GM21576 (cell line): ENCODE data around the gene SLC14A1.
"Not testable (repeated sequence)": the region's sequence is repeated elsewhere in the genome, so short reads cannot be mapped to it uniquely, and the experiment has no call there.

Source experiments
- ATAC-seq: cut with Tn5 transposase; IDR thresholded peaks from one replicate; pipeline ENCODE4 v1.9.1; 2021; ENCODE audit warnings: mild to moderate bottlenecking, moderate library complexity; ENCODE audit not compliant: unreplicated experiment

The SLC14A1 gene

DNA sequence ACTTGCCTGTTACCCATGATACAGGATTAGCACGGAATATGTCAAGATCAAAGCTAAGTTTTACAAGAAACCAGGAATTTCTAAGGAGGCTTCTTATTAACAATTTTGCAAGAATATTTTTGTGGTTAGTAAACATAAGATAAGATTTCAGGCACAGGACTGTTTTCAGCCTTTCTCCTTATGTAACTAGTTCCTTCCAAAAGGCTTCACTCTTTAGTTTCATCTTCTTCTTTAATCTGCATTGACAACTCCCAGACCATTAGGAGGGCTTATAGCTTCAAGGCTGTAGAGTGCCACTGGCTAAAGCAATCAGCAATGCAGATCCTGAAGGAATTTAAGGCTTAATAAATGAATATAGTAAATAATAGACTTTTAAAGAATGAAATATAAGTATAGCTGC lies 29.3 kb downstream of the SLC14A1 start:
- ATAC-seq: no peak

DNA sequence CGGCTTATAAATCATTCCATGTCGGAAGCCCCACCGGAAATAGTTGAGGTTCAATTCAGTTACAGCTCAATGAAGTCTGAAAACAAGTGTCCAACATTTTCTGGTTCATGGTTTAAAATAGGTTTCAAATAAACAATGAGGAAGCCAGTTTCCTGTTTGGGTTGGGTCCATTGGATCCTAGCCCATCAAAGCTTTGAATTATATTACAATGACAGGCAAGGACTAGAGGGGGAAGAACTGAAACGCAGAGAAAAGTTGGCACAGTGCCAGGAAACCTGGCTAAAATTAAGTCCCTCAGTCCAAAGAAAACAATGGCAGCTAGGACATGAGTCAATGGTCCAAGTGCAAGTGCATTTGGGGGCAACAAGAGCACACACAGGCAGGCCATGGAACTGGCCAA lies 32.0 kb downstream of the SLC14A1 start:
- ATAC-seq: no peak

DNA sequence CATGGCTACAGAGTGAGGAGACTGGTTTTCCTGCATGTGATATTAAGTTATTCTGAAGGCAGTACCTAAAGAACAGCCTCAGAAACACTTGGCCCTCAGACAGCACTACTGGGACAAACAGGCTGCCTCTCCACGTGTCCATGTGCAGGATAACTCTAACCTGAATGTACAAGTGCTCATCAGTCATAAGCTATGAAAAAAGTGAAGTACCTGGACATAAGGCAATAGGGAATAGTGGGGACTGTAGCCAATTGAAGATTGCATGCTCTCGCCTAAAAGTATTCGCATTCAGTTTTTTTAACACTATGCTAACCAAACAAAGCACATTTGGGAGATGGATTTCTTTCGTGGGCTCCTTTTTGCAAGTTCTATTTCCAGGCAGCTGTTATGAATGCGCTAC lies 33.0 kb downstream of the SLC14A1 start:
- ATAC-seq: no peak

DNA sequence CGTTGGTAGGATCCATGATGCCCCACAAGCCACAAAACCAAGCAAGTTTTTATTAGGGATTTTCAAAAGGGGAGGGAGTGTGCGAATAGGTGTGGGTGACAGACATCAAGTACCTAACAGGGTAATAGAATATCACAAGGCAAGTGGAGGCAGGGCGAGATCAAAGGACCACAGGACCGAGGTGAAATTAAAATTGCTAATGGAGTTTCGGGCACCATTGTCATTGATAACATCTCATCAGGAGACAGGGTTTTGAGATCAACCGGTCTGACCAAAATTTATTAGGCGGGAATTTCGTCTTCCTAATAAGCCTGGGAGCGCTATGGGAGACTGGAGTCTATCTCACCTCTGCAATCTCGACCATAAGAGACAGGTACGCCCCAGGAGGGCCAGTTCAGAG lies 33.7 kb downstream of the SLC14A1 start:
- not testable (repeated sequence) for ATAC-seq

DNA sequence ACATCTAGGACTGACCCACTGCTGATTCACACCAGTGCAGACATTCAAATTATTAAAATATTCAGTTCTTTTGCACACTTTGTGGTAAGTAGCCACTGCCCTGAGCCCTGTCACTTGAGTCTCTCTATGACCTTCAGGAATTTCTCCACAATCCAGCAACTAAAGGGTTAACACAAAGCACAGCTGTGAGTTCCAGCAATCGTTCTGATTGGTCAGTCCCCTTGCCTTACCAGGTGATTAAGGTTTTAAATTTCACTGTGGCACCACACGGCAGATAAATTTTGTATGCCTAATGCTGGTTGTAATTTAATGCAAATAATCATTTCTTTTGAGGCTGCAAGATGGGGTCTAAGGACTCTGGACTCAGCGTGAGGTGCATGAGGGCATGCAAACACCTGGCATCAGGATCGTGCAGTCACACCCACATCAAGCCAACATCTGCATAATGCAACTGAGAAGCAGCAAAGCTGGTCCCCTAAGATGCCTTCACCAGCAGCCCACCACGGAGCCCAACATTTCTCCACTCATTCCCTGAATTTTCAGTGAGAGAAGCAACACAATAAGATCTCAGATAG lies 36.6 kb downstream of the SLC14A1 start:
- ATAC-seq: no peak

DNA sequence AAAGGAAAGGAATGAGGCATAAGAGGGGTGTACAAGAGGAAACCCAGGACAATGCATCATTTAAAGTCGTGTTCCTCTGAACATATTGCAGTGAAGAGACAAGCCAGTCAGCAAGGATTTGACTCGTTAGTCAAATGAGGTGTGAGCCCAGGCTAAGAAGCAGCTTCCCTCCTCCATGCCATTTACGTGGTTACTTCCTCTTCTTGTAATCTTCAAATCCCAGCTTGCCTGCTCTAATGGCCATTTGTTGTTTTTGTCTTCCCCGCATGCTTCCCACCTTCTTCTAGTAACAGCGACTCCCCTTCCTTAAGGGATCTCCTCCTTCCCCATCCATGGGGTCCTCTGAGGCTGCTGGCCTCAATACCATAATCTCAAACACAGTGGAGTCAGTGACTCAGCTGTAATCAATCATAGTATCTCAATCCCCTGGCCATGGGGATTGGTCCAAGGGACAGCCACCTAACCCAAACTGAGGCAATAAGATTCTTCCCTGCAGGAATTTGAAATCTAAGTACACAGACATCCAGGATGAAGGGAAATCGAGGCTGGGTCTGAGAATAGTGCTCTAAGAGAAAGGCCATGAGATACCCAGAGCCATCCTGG lies 37.6 kb downstream of the SLC14A1 start:
- no peak for ATAC-seq

DNA sequence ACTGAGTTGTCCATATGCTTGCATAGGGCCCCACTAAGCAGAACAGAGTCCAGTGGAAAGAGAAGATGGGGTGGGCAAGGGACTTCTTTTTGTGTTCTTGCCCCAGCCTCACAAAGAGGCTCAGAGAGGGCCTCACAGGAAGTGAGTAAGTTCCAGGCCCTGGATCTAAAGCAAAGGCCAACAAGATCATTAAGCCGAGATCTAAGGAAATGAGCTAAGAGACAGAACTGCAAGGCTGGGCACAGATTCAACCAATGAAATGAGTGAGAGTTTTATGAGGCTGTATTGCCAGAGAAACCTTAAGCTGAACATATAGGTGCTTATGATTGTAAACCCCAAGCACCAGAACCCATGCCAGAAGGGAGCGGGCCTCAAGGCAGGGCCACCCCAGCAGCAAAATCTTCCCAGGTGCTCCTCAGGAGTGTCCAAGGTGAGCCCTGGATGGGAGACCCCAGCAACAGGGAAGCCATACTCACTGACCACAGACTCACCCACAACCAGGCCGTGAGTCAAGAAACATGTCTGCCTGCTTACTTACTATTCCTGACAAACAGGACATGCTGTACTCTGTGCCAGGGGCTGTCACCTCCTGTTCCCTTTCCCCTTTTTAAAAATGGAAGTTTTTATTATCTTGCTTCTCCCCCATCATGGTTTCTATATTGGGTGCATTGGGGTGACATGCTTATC lies 40.2 kb downstream of the SLC14A1 start:
- no peak for ATAC-seq

DNA sequence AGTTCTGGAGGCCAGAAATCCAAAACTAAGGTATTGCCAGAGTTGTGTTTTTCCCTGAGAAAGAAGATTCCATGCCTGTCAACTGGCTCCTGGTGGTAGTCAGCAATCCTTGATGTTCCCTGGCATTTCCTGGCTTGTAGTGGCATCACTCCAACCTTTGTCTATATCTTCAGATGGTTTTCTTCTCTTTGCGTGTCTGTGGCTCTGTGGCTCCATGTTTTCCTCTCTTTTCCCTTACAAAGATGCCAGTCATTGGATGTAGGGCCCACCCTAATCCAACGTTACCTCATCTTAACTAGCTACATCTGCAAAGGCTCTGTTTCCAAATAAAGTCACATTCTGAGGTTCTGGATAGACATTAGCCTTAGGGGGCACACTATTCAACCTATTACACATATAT lies 41.8 kb downstream of the SLC14A1 start:
- no peak for ATAC-seq

DNA sequence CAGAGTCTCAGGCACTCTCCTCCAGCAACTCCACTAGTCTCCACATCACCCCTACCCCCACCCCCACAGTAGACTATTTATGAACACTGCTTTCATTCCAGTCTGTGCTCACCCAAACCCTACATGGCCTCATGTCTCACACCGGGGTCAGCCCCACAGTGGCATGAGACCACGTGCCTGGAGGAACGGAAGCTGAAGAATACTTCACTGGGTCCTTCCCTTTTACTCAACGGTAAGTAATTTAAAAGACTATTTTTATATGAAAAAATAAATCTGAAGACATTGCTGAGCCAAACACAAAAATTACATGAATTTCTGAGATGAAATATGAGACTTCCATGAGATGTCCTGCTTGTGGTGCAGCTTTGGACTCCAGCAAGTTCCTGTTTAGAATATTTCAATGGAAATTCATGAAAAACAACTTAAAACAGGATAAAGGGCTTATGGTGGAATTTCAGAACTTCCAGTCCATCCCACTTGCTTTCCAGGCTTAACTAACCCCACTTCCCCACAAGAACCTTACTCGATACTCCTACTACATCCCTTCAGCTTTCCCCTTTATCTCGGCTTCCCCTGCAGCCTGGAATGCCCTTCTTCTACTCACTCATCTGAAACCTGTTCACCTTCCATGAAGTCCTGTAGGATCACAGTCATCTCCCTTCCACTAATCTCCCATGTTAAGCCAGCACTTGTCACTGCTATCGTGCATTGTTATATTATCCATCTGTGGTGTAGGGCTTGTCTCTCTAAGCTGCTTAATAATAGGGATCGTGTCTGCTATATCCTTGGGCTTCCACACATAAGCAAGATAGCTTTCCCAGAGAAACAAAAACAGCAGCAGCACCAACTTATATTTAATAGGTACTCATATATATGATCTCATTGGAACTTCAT lies 47.9 kb downstream of the SLC14A1 start:
- no peak for ATAC-seq

DNA sequence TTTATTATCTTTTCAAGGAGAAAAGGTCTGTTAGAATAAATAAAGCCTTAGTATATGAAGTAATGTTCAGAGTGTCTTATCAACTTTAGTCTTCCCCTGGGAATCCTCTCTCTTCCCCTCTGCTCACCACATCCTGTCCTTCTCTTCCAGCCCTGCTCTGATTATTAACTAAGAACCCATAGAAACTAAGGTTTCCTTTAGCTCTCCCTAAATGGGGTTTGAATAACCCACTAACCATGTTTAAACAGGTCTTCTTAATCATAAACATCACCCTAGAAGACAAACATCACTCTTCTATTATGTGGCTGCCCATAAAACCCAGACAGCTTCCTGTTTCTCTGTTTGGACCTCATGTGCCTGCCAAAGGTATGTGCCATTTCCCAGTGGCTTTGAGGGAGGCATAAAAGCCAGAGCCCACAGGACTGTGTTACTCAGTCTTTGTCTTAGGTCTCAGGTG lies 50.1 kb downstream of the SLC14A1 start:
- no peak for ATAC-seq

DNA sequence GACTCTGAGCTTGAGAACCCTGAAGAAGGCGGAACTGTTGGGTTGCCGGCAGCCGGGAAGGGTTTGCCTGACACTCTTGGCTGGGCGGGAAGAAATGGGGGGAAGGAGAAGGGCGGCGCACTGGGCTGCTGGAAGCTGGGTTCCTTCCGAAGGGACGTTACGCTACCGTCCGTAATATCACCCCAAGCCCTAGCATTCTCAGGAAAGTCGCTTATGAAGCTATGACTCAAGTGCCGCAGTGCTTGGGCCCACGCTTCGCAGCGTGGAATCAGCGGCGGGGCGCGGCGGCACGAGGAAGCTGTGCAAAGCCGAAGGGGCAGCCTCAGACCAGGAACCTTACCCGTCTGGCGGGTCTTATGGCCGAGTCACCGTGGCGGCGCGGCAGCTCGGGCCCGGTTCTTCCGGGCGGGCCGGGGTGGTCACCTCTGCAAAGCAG lies 51.3 kb downstream of the SLC14A1 start:
- peak; percentile 61 for ATAC-seq

DNA sequence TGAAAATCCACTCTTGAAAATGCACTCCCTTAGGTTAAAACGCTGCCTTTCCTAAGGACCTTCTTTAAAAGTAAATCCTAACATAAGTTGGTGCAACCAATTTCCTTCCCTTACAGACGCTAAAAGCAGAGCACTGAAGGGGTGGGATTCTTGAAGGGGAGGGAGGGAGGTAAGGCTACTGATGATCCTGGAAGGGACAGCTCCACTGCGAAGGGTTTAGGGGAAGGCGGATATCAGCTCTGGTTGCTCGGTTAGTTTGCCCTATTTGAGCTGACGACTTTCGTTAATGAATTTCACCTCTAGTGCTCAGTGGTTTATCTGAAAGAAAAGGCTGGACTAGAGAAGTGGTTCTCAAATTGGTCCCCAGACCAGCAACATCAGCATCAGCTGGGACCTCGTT lies 51.8 kb downstream of the SLC14A1 start:
- peak; percentile 6 for ATAC-seq

DNA sequence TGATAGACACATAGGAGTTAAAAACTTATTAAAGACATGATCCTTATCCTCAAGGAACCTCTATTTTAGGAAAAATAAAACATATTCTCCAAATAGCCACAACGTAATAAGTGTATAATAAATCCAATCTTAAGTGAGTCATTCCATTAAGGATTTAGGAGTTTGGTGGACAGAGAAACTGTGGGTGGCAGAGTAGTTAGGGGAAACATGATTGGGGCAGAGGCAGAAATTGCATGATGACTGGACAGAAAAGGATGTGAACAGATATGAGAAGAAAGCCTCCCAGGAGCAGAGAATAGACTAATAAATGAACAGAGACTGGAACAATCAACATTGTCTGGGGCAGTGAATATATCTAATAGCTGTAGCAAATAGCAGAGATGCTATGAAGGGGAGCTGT lies 53.4 kb downstream of the SLC14A1 start:
- ATAC-seq: no peak

DNA sequence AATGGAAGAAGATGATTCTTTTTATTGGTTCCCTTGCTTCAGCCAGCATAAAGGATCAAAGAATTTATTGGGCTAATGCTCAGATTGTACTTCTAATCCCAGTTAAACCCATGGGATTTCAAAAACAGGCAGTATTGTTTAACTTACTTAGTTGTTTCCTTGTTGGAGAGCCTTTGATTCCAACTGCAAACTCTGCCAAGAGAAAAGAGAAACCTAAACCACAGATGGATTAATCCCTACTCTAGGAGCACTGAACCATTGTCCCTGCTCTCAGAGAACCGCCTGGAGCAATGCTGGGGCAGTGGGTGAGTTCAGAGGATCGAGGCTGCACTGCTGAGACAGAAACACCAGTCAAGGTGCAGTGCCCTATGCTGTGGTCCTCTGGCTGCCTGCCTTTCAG lies 56.6 kb downstream of the SLC14A1 start:
- no peak for ATAC-seq

DNA sequence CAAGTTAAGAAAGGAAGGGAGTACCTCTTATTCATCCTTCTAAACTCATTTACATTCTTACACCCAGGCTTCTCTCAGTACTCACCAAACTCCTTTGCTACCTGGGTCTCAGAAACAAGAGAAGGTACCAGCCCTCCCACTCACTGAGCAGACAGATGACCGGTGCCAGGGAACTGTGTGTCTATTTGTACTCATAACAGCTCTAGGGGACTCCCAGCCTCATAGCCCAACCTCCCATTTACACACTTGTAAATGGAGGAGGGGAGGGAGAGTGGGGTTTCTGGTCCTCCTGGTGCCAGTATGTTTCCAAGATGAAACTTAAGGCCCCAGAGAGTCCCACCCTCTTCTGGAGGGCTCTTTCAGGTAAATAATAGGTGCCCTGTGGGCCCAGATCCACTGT lies 58.7 kb downstream of the SLC14A1 start:
- ATAC-seq: no peak

DNA sequence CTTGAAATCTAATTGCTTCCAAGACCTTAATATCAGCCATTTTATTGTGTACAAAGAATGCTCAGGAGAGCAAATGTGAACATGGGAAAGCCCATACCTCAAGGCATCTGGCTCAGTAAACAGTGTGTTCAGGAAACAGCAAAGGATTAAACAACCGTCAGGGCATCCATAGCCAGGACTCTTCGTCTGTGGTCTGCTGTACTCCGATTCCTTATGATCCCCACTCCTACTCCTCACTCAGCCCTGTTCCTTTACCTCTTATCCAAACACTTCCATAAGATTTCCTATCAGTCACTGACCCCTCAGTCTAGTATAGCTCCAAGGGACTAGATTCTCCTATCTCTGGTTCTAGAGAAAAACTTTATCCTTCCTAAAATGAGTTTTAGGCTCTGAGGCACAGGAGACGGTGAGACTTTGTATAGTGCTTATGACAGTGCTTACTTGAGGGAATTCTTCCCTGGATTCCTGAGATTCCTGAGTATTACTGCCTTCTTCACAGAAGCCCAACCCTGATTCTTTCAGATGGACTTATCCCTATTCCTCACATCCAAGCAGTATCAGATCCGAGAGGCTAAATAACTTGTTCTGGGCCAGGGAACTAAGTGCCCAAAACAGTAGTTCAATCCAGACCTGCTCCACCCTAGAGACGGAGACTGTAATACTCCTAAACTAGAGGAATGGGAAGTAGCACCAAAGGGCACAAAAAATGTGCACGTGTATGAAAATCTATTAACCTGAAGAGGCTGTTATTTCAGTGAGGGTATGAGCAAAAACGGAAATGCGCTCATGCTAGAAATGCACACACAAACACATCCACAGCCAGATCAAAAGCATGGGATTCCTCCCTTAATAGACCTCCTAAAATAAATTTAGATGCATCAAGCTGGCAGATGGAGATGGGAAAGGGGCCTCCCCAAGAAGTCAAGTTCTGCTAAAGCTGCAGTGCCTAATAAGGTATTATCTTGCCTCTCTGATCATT lies 59.4 kb downstream of the SLC14A1 start:
- no peak for ATAC-seq

DNA sequence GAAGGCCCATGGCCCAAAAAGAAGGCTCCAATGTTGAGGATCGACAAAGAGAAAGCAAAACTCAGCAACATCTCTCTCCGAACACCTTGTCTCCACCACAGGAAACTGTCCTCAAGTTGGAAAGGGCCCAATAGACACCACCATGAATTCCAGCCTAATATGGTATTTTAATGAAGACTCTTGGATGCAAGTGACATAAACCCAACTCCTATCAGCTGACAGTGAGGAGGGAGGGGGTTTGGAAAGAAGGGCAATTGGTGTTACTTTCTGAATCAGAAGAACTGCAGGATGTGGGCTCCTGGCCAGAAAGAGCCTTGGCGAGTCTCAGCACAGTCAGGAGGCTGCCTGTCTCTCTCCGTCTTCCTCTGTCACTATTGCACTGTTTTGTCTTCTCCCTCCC lies 61.2 kb downstream of the SLC14A1 start:
- ATAC-seq: no peak

DNA sequence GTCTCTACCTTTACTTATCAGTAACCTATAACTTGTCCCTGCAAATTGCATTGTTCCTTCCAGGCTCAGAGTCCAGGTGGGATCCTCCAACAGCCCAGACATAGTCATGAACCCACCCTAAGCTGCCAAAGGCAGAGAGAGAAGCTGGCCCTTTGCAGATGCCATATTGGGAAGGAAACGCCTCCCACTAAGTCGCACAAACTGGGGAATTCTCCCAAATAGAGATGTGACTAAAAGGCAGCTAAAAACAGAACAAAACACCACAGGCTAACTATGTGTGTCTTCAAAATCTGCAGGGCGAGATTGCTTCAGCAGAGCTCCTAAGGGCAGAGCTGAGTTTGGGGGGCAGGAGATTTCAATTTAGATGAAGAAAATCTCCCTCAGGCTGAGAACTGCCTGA lies 63.0 kb downstream of the SLC14A1 start:
- no peak for ATAC-seq

DNA sequence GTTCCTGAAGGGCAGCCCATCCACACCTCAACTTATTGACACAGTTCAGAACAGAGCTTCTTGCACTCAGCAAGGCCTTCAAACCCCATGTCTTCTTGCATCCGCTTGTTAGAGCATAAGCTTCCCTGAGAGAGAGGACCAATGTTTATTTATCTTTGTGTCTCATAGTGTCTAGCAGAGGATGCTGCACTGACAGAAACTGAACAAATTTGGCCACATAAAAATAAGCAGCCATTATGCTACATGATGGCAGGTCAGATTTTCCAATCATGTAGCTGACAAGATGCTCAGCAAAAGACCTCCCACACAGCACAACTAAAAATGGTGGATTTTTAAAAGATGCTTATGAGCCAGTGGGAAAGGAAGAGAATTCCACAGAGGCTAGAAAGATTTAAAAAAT lies 63.4 kb downstream of the SLC14A1 start:
- ATAC-seq: no peak

DNA sequence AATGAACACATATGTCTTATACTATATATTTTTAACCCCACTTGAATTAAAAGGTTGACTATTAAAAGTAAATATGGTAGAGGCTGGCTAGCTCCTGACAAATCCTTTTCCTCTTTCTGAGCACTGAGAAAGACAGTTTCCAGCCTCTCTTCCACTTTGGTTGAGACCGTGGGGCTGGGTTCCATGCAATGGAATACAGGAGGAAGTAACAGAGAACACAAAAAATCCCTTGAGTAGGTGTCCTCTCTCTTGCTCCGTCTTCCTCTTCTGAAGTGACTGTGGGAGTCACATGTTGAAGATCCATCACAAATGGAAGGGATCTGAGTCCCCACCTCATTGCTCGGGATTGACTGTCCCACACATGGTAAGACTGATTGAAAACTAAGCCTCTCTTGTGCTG lies 64.9 kb downstream of the SLC14A1 start:
- ATAC-seq: no peak
